ENCODE data around the gene TMPRSS11A.

The TMPRSS11A gene

GRCh38 chr4:67871867-67872266, 91.4 kb downstream of the TMPRSS11A start:
- DNase-seq (ENCODE audit: low spot score), result peak; percentile 30

- no peak for DNase-seq (ENCODE audit: low spot score)
Observed at GRCh38 chr4:67869580-67870190, 93.6 kb downstream of the TMPRSS11A start.

DNA sequence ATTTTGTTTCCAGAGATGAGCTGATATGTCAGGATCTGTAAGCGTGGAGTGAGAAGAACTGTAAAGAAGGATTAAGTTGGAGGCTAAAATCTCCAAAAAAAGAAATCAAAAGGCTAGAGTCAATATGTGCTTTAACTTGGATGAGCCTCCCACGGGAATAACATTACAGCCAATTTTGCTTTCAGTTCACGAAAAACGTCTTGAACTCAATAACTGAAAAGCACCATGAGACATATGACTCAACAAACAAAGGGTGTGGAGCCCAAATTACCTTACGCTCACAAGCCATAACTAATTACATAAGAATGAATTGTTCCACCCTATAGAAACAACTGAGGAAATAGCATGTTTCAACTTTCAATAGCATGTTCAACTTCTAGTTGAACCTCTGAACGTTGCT, 101.8 kb downstream of the TMPRSS11A start:
- no peak for DNase-seq (ENCODE audit: low spot score)
